Activated CD4-positive, alpha-beta T cell treated with anti-CD3 and anti-CD28 coated beads for 36 hours (primary cell): ENCODE measurements around the gene RPTOR. TPM values are rescaled to one million over a fixed set of nuclear protein-coding genes. Genes with fewer than 3 reads are reported as not detected.
"Not testable (repeated sequence)": the region's sequence is repeated elsewhere in the genome, so short reads cannot be mapped to it uniquely, and the experiment has no call there.

Source experiments
- ATAC-seq: fragments of 200-7000 bp; cut with Tn5 transposase; one replicate; pipeline ENCODE4 v1.10.0; 2021; ENCODE audit warnings: mild to moderate bottlenecking, moderate library complexity
- CTCF ChIA-PET: fragments of 350-600 bp; sonication (Branson Sonifier 250); formaldehyde crosslinking; loops from one replicate; lab custom pipeline; 2021; ENCODE audit warnings: antibody characterized with exemption; lab: Charles Lee
- POLR2A ChIA-PET: fragments of 350-600 bp; sonication (Branson Sonifier 250); formaldehyde crosslinking; loops from one replicate; lab custom pipeline; 2021; ENCODE audit warnings: antibody characterized with exemption, inconsistent platforms; lab: Charles Lee
- DNase-seq: peaks from one replicate; pipeline ENCODE4 v3.0.0-alpha.2; 2020
- H3K27ac Mint-ChIP-seq: one replicate; pipeline ENCODE4 v1.8.0; 2021; ENCODE audit warnings: mixed read lengths
- H3K27me3 Mint-ChIP-seq: one replicate; pipeline ENCODE4 v1.8.0; 2021; ENCODE audit warnings: mixed read lengths
- H3K36me3 Mint-ChIP-seq: one replicate; pipeline ENCODE4 v1.8.0; 2021; ENCODE audit warnings: low read depth, mixed read lengths
- H3K4me1 Mint-ChIP-seq: one replicate; pipeline ENCODE4 v1.8.0; 2021; ENCODE audit warnings: mixed read lengths
- H3K4me3 Mint-ChIP-seq: one replicate; pipeline ENCODE4 v1.8.0; 2021; ENCODE audit warnings: mild to moderate bottlenecking, moderate library complexity, mixed read lengths
- H3K9me3 Mint-ChIP-seq: one replicate; pipeline ENCODE4 v1.8.0; 2021; ENCODE audit warnings: low read depth, mixed read lengths
- intact Hi-C, 2 experiments: fragments of 100-400 bp; cut with DNase I in 1 of 2; cut with micrococcal nuclease in 1 of 2; formaldehyde crosslinking; loops; one replicate each; pipeline versions ENCODE4 v1.14.2 to v1.15.1; 2022 to 2024; cut with DNase I, micrococcal nuclease
- total RNA-seq, 2 experiments: library from RNA; stranded (reverse); gene quantifications; one replicate each; pipeline ENCODE4 v1.2.3, GENCODE V29; 2021

RPTOR gene
- total RNA-seq, 2 experiments from 2014 or later: 48.6 to 58.1 TPM

GRCh38 chr17:80815718-80816117 lies 271.1 kb downstream of the RPTOR start:
- H3K9me3 Mint-ChIP-seq, intact Hi-C loops, POLR2A ChIA-PET, H3K27me3 Mint-ChIP-seq, H3K27ac Mint-ChIP-seq, DNase-seq, ATAC-seq, H3K4me3 Mint-ChIP-seq: not testable (repeated sequence)
- Mint-ChIP-seq H3K36me3 (peaks cover 37% of the 10 kb centered on the region), H3K4me1 (peaks cover 69% of the 10 kb centered on the region)
- CTCF ChIA-PET: interaction anchor here (1.4 kb wide), 1 partner anchor 41 kb away, joined by 4 read pairs; no protein-coding TSS in a partner anchor

GRCh38 chr17:80816241-80817103 lies 271.8 kb downstream of the RPTOR start:
- intact Hi-C loops: no loop called here
- Mint-ChIP-seq H3K9me3 (peaks cover 2% of the 10 kb centered on the region), H3K27ac (no peak overlapping the region), H3K36me3 (peaks cover 34% of the 10 kb centered on the region), H3K4me3 (no peak overlapping the region), H3K27me3 (no peaks in the 10 kb centered on the region), H3K4me1 (peaks cover 62% of the 10 kb centered on the region)
- DNase-seq (no peak), ATAC-seq (no peak)
- ChIA-PET POLR2A (no interaction called here), CTCF (interaction anchor here (1.4 kb wide), 1 partner anchor 42 kb away, joined by 4 read pairs; no protein-coding TSS in a partner anchor)

- Mint-ChIP-seq H3K36me3 (peaks cover 37% of the 10 kb centered on the region), H3K27ac (peak overlapping the region; percentile 29), H3K9me3 (peaks cover 2% of the 10 kb centered on the region), H3K4me3 (no peak overlapping the region), H3K4me1 (peaks cover 53% of the 10 kb centered on the region), H3K27me3 (no peaks in the 10 kb centered on the region)
- no peak for DNase-seq
- no peak for ATAC-seq
- ChIA-PET CTCF (interaction anchor here (0.6 to 1.1 kb wide), 2 partner anchors 16 to 54 kb away, joined by 3 read pairs; no protein-coding TSS in a partner anchor), POLR2A (interaction anchor here (0.6 kb wide), 1 partner anchor 26 kb away, joined by 3 read pairs; no protein-coding TSS in a partner anchor)
- intact Hi-C loops: no loop called here
Observed at GRCh38 chr17:80817321-80817845, 272.7 kb downstream of the RPTOR start.

- Mint-ChIP-seq H3K4me1 (peaks cover 53% of the 10 kb centered on the region), H3K4me3 (no peak overlapping the region)
Observed at GRCh38 chr17:80817861-80818260, 273.2 kb downstream of the RPTOR start.

GRCh38 chr17:80818871-80819270 lies 274.2 kb downstream of the RPTOR start:
- Mint-ChIP-seq H3K27me3 (no peaks in the 10 kb centered on the region), H3K27ac (peak overlapping the region; percentile 82), H3K4me3 (no peak overlapping the region), H3K36me3 (peaks cover 39% of the 10 kb centered on the region), H3K4me1 (peaks cover 48% of the 10 kb centered on the region), H3K9me3 (peaks cover 2% of the 10 kb centered on the region)
- intact Hi-C loops: no loop called here
- CTCF ChIA-PET: interaction anchor here (0.5 to 1.1 kb wide), 3 partner anchors 12 to 202 kb away, joined by 3 read pairs; no protein-coding TSS in a partner anchor
- ATAC-seq (peak; percentile 37), DNase-seq (no peak)
- POLR2A ChIA-PET: interaction anchor here (1.0 kb wide), 1 partner anchor 27 kb away, joined by 3 read pairs; no protein-coding TSS in a partner anchor

More at GRCh38 chr17:80817861-80818260, 273.2 kb downstream of the RPTOR start:
- ChIA-PET CTCF (interaction anchor here (0.6 to 1.1 kb wide), 5 partner anchors 15 to 226 kb away, joined by 3 to 4 read pairs (median 3); no protein-coding TSS in a partner anchor), POLR2A (interaction anchor here (0.6 kb wide), 1 partner anchor 26 kb away, joined by 3 read pairs; no protein-coding TSS in a partner anchor)
- H3K36me3 Mint-ChIP-seq: peaks cover 40% of the 10 kb centered on the region
- H3K27me3 Mint-ChIP-seq: no peaks in the 10 kb centered on the region
- ATAC-seq (no peak), DNase-seq (no peak)
- peak overlapping the region; percentile 29 for H3K27ac Mint-ChIP-seq
- H3K9me3 Mint-ChIP-seq: peaks cover 2% of the 10 kb centered on the region
- intact Hi-C loops: no loop called here

- ATAC-seq (peak; percentile 68), DNase-seq (peak; percentile 48)
- no peaks in the 10 kb centered on the region for H3K27me3 Mint-ChIP-seq
- peak overlapping the region; percentile 82 for H3K27ac Mint-ChIP-seq
- ChIA-PET CTCF (interaction anchor here (0.6 to 1.2 kb wide), 3 partner anchors 34 to 171 kb away, joined by 3 to 4 read pairs (median 3); no protein-coding TSS in a partner anchor), POLR2A (interaction anchor here (0.6 to 1.0 kb wide), 2 partner anchors 28 to 163 kb away, joined by 3 read pairs; no protein-coding TSS in a partner anchor)
- H3K9me3 Mint-ChIP-seq: peaks cover 2% of the 10 kb centered on the region
- intact Hi-C loops: no loop called here
- peaks cover 43% of the 10 kb centered on the region for H3K4me1 Mint-ChIP-seq
- H3K4me3 Mint-ChIP-seq: no peak overlapping the region
- peaks cover 35% of the 10 kb centered on the region for H3K36me3 Mint-ChIP-seq
Observed at GRCh38 chr17:80819422-80820164, 275.0 kb downstream of the RPTOR start.

GRCh38 chr17:80820331-80820730 lies 275.7 kb downstream of the RPTOR start:
- Mint-ChIP-seq H3K4me1 (peaks cover 41% of the 10 kb centered on the region), H3K9me3 (peaks cover 2% of the 10 kb centered on the region)

GRCh38 chr17:80821546-80821945 lies 276.9 kb downstream of the RPTOR start:
- H3K9me3 Mint-ChIP-seq: peaks cover 2% of the 10 kb centered on the region
- intact Hi-C loops: no loop called here
- no peak overlapping the region for H3K4me3 Mint-ChIP-seq
- H3K27ac Mint-ChIP-seq: peak overlapping the region; percentile 51
- ChIA-PET POLR2A (interaction anchor here (0.7 kb wide), 1 partner anchor 90 kb away, joined by 3 read pairs; no protein-coding TSS in a partner anchor), CTCF (no interaction called here)
- H3K27me3 Mint-ChIP-seq: no peaks in the 10 kb centered on the region
- peaks cover 39% of the 10 kb centered on the region for H3K36me3 Mint-ChIP-seq
- no peak for ATAC-seq
- peaks cover 41% of the 10 kb centered on the region for H3K4me1 Mint-ChIP-seq
- DNase-seq: no peak

More at GRCh38 chr17:80820331-80820730, 275.7 kb downstream of the RPTOR start:
- Mint-ChIP-seq H3K27ac (peak overlapping the region; percentile 82), H3K36me3 (peaks cover 36% of the 10 kb centered on the region), H3K27me3 (no peaks in the 10 kb centered on the region), H3K4me3 (no peak overlapping the region)
- no peak for ATAC-seq
- POLR2A ChIA-PET: no interaction called here
- intact Hi-C loops: no loop called here
- DNase-seq: no peak
- CTCF ChIA-PET: interaction anchor here (1.2 kb wide), 1 partner anchor 79 kb away, joined by 3 read pairs; no protein-coding TSS in a partner anchor

- no peak overlapping the region for H3K4me3 Mint-ChIP-seq
- H3K4me1 Mint-ChIP-seq: peaks cover 45% of the 10 kb centered on the region
- DNase-seq (no peak), ATAC-seq (no peak)
- intact Hi-C loops: no loop called here
- no peaks in the 10 kb centered on the region for H3K27me3 Mint-ChIP-seq
- ChIA-PET POLR2A (no interaction called here), CTCF (no interaction called here)
- peak overlapping the region; percentile 28 for H3K27ac Mint-ChIP-seq
- H3K36me3 Mint-ChIP-seq: peaks cover 37% of the 10 kb centered on the region
- H3K9me3 Mint-ChIP-seq: peaks cover 2% of the 10 kb centered on the region
Observed at GRCh38 chr17:80822021-80822699, 277.5 kb downstream of the RPTOR start.

- H3K27ac Mint-ChIP-seq: no peak overlapping the region
Observed at GRCh38 chr17:80822700-80823410, 278.2 kb downstream of the RPTOR start.

More at GRCh38 chr17:80822700-80823410, 278.2 kb downstream of the RPTOR start:
- POLR2A ChIA-PET: no interaction called here
- H3K4me1 Mint-ChIP-seq: peaks cover 44% of the 10 kb centered on the region
- intact Hi-C loops: no loop called here
- peaks cover under 1% of the 10 kb centered on the region for H3K9me3 Mint-ChIP-seq
- CTCF ChIA-PET: interaction anchor here (1.0 kb wide), 1 partner anchor 59 kb away, joined by 3 read pairs; no protein-coding TSS in a partner anchor
- no peak for ATAC-seq
- no peak overlapping the region for H3K4me3 Mint-ChIP-seq
- peak; percentile 34 for DNase-seq
- H3K27me3 Mint-ChIP-seq: no peaks in the 10 kb centered on the region
- H3K36me3 Mint-ChIP-seq: peaks cover 35% of the 10 kb centered on the region
